OCI-LY7 (cell line): ENCODE results near the gene PAX3. TPM values are rescaled to one million over a fixed set of nuclear protein-coding genes. Genes with fewer than 3 reads are reported as not detected.

Source experiments
- BruUV-seq: library from RNA; stranded (reverse); fragments of 400-500 nt; replicated peaks from 2 replicates; lab custom pipeline; 2021; lab: Mats Ljungman, UMichigan
- CTCF ChIA-PET: fragments of 300-600 bp; sonication (Branson Sonifier 250); formaldehyde crosslinking; loops from one replicate; lab custom pipeline; 2022; ENCODE audit warnings: antibody characterized with exemption; ENCODE audit not compliant: unreplicated experiment; lab: Charles Lee
- POLR2A ChIA-PET: fragments of 300-600 bp; sonication (Branson Sonifier 250); formaldehyde crosslinking; loops from one replicate; lab custom pipeline; 2022; ENCODE audit warnings: antibody characterized with exemption; lab: Charles Lee
- DNase-seq: peaks from one replicate; pipeline ENCODE4 v3.0.0-alpha.2; 2015; ENCODE audit warnings: low spot score
- H2AFZ ChIP-seq: fragments of 200-600 bp; sonication (generic), shearing (Covaris generic); 2 replicates; pipeline ENCODE4 v1.6.1; 2014; ENCODE audit warnings: mild to moderate bottlenecking, antibody characterized with exemption, low read length, moderate library complexity
- H3K27ac ChIP-seq: fragments of 200-600 bp; sonication (generic); 2 replicates; pipeline ENCODE4 v1.5.1; 2014; ENCODE audit warnings: mixed run types, low read depth, mild to moderate bottlenecking, moderate library complexity, low read length, inconsistent platforms; ENCODE audit not compliant: poor library complexity, severe bottlenecking
- H3K36me3 ChIP-seq: fragments of 200-600 bp; sonication (generic); 2 replicates; pipeline ENCODE4 v1.6.1; 2014; ENCODE audit warnings: mild to moderate bottlenecking, antibody characterized with exemption, low read length, moderate library complexity, mixed read lengths; ENCODE audit not compliant: insufficient read depth
- H3K4me1 ChIP-seq: fragments of 200-600 bp; sonication (generic); 2 replicates; pipeline ENCODE4 v1.5.1; 2014; ENCODE audit warnings: mild to moderate bottlenecking, low read length; ENCODE audit not compliant: insufficient read depth, poor library complexity, severe bottlenecking
- H3K4me2 ChIP-seq: fragments of 200-600 bp; sonication (generic); 2 replicates; pipeline ENCODE4 v1.6.1; 2014; ENCODE audit warnings: mild to moderate bottlenecking, low read length
- H3K4me3 ChIP-seq: fragments of 200-600 bp; sonication (generic); 2 replicates; pipeline ENCODE4 v1.5.1; 2014; ENCODE audit warnings: mild to moderate bottlenecking, low read depth, low read length; ENCODE audit not compliant: poor library complexity, severe bottlenecking
- H3K79me2 ChIP-seq: fragments of 200-600 bp; sonication (generic); 2 replicates; pipeline ENCODE4 v1.6.1; 2016; ENCODE audit warnings: low read depth, mild to moderate bottlenecking, low read length, moderate library complexity, mixed read lengths; ENCODE audit not compliant: insufficient read depth
- H3K9me2 ChIP-seq: fragments of 200-600 bp; sonication (generic); 2 replicates; pipeline ENCODE4 v1.6.1; 2016; ENCODE audit warnings: mild to moderate bottlenecking, low read length, mixed read lengths; ENCODE audit not compliant: insufficient read depth
- H3K9me3 ChIP-seq: fragments of 200-600 bp; sonication (generic); 2 replicates; pipeline ENCODE4 v1.6.1; 2014; ENCODE audit warnings: mild to moderate bottlenecking, mixed run types, low read length, mixed read lengths
- H4K20me1 ChIP-seq: fragments of 200-600 bp; sonication (generic); 2 replicates; pipeline ENCODE4 v1.6.1; 2014; ENCODE audit warnings: mild to moderate bottlenecking, antibody characterized with exemption, low read length, moderate library complexity, mixed read lengths; ENCODE audit not compliant: insufficient read depth
- CTCF ChIP-seq: fragments of 200-600 bp; sonication (generic); conservative IDR thresholded peaks from 2 replicates; pipeline ENCODE4 v1.5.1; 2014; ENCODE audit warnings: mild to moderate bottlenecking, antibody characterized with exemption, low read length, moderate library complexity, mixed read lengths
- EZH2phosphoT487 ChIP-seq: fragments of 200-600 bp; sonication (generic); IDR thresholded peaks from 2 replicates; pipeline ENCODE4 v1.6.1; 2018; ENCODE audit warnings: low read depth, borderline replicate concordance, mild to moderate bottlenecking, mixed run types, antibody characterized with exemption, low read length, moderate library complexity, mixed read lengths
- intact Hi-C: fragments of 100-400 bp; cut with micrococcal nuclease; formaldehyde crosslinking; loops from one replicate; pipeline ENCODE4 v1.10.0; 2022; ENCODE audit not compliant: unreplicated experiment
- total RNA-seq, 2 experiments: library from RNA; depleted of rRNA in 1 of 2; stranded (reverse); fragments of >200 nt in 1 of 2; shearing (Covaris generic) in 1 of 2; gene quantifications; 2 replicates each; pipeline ENCODE4 v1.2.3, GENCODE V29; 2014 to 2022

PAX3 gene
- total RNA-seq, 2 experiments from 2014 or later = not detected

- intact Hi-C loops = no loop called here
- H4K20me1 ChIP-seq = no peaks in the 10 kb centered on the region
- no peaks in the 10 kb centered on the region for H3K9me3 ChIP-seq
- H3K36me3 ChIP-seq = no peaks in the 10 kb centered on the region
- no peaks in the 10 kb centered on the region for H3K79me2 ChIP-seq
- CTCF ChIA-PET = no interaction called here
- POLR2A ChIA-PET = no interaction called here
- no peak overlapping the region for H3K4me2 ChIP-seq
- no peaks in the 10 kb centered on the region for H3K4me1 ChIP-seq
- no peak for DNase-seq
- no peak overlapping the region for H2AFZ ChIP-seq
- no peaks in the 10 kb centered on the region for H3K9me2 ChIP-seq
- no TSS peak for BruUV-seq
- TF ChIP-seq EZH2phosphoT487 (no peak), CTCF (no peak)
- H3K4me3 ChIP-seq = no peak overlapping the region
- H3K27ac ChIP-seq = no peak overlapping the region
These were observed 30.3 kb downstream of the PAX3 start for GRCh38 chr2:222268311-222268990.

- DNase-seq = no peak
- no peaks in the 10 kb centered on the region for H3K79me2 ChIP-seq
- TF ChIP-seq CTCF (no peak), EZH2phosphoT487 (no peak)
- ChIA-PET CTCF (no interaction called here), POLR2A (no interaction called here)
- no peak overlapping the region for H3K4me2 ChIP-seq
- intact Hi-C loops = no loop called here
- no peak overlapping the region for H2AFZ ChIP-seq
- no peak overlapping the region for H3K27ac ChIP-seq
- H4K20me1 ChIP-seq = no peaks in the 10 kb centered on the region
- H3K36me3 ChIP-seq = no peaks in the 10 kb centered on the region
- H3K9me3 ChIP-seq = no peaks in the 10 kb centered on the region
- no peaks in the 10 kb centered on the region for H3K9me2 ChIP-seq
- BruUV-seq = no TSS peak
- no peaks in the 10 kb centered on the region for H3K4me1 ChIP-seq
- no peak overlapping the region for H3K4me3 ChIP-seq
These were observed 33.9 kb downstream of the PAX3 start for GRCh38 chr2:222264791-222265320.

DNA sequence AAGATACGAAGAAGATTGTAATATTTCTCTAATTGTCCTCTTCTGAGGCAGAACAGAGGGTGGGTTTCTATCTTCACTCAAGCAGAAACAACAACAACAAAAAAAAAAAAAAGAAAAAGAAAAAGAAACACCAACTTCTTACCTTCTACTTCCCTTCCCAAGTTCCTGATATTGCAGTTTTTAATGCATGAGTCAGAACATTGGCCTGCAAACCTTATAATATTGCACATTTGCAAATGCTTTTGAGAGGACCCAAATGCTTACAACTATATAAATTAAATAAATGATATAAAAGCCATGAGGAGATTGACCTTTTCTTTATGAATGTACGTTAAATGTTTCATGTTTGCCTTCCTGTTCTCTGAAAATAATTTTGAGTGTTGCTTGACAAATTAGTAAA lies 37.3 kb downstream of the PAX3 start:
- POLR2A ChIA-PET = no interaction called here
- CTCF ChIA-PET = no interaction called here
- H3K79me2 ChIP-seq = no peaks in the 10 kb centered on the region
- H2AFZ ChIP-seq = no peak overlapping the region
- no peaks in the 10 kb centered on the region for H3K36me3 ChIP-seq
- H3K4me3 ChIP-seq = no peak overlapping the region
- no peaks in the 10 kb centered on the region for H4K20me1 ChIP-seq
- H3K4me1 ChIP-seq = no peaks in the 10 kb centered on the region
- no TSS peak for BruUV-seq
- no peak for DNase-seq
- no peak overlapping the region for H3K27ac ChIP-seq
- TF ChIP-seq EZH2phosphoT487 = no peak
- TF ChIP-seq CTCF = no peak
- no peaks in the 10 kb centered on the region for H3K9me3 ChIP-seq
- no peak overlapping the region for H3K4me2 ChIP-seq
- no peaks in the 10 kb centered on the region for H3K9me2 ChIP-seq
- intact Hi-C loops = no loop called here
